Transverse colon (tissue), 4 donors: Measurements from ENCODE around the gene FAM114A1.

Experiments used
- POLR2A ChIP-seq: fragments of 450-650 bp; IDR thresholded peaks from one replicate; pipeline ENCODE4 v1.6.1; 2016; ENCODE audit warnings: antibody characterized with exemption, mild to moderate bottlenecking, moderate library complexity
- POLR2AphosphoS5 ChIP-seq, 3 donors: sonication (generic); formaldehyde crosslinking; IDR thresholded peaks; one replicate each; pipeline ENCODE4 v1.6.1; 2016; ENCODE audit warnings: antibody characterized with exemption in 3 of 3
- TF ChIP-seq, protein P1 (sequence below), 5 experiments: fragments of 200-600 bp in 3 of 5; fragments of 450-650 bp in 2 of 5; sonication (generic) in 3 of 5; IDR thresholded peaks; 1 replicate in 2 of 5; 2 replicates in 3 of 5; pipeline ENCODE4 v1.5.1; 2016 to 2017; ENCODE audit warnings: antibody characterized with exemption in 5 of 5, inconsistent platforms in 3 of 5, mild to moderate bottlenecking in 2 of 5, moderate library complexity in 1 of 5

DNA sequence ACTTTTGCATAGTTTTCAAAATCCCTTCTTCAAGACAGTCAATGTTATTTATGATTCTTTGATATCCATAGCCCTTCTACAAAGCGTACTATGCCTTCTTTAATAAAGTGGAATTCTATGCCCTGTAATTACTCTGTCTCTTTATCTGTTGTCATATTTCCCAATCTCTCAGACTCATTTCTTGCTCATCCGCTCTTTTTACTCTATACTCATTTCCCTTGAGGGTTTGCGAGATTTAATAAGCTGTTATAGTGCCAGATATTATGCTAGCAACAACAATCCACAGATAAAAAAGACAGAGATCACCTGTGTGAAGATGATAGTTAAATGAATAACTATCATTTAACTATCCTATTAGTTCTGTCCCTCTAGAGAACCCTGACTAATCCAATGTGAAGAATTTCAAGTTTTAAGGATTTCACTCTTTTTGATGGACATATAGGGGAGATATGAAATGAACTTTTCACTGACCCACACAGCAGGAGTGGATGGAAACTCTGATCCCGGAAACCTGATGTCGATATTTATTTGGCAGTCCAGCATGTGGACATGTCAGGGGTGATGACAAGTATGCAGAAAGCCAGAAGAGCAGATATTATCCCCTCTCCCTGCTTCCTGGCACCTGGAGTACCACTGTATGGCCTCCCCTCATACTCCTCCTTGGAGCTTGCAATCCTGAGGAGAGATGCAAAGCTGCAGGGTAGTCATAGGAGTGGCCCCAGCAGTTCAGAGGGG lies 114.9 kb downstream of the FAM114A1 start:
- no peak for TF ChIP-seq POLR2A
- TF ChIP-seq, protein P1, sequence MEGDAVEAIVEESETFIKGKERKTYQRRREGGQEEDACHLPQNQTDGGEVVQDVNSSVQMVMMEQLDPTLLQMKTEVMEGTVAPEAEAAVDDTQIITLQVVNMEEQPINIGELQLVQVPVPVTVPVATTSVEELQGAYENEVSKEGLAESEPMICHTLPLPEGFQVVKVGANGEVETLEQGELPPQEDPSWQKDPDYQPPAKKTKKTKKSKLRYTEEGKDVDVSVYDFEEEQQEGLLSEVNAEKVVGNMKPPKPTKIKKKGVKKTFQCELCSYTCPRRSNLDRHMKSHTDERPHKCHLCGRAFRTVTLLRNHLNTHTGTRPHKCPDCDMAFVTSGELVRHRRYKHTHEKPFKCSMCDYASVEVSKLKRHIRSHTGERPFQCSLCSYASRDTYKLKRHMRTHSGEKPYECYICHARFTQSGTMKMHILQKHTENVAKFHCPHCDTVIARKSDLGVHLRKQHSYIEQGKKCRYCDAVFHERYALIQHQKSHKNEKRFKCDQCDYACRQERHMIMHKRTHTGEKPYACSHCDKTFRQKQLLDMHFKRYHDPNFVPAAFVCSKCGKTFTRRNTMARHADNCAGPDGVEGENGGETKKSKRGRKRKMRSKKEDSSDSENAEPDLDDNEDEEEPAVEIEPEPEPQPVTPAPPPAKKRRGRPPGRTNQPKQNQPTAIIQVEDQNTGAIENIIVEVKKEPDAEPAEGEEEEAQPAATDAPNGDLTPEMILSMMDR (IDR thresholded peaks at IDR 0.05), result no peak
- TF ChIP-seq POLR2AphosphoS5 (IDR thresholded peaks at IDR 0.05), result no peak
